Gastroesophageal sphincter (tissue), 4 donors: ENCODE measurements around the gene SLC2A13. TPM values are rescaled to one million over a fixed set of nuclear protein-coding genes. Genes with fewer than 3 reads are reported as not detected.

Experiments
- small RNA-seq, 4 donors: library from RNA; depleted of rRNA; stranded (forward); fragments of <200 nt; gene quantifications; one replicate each; pipeline ENCODE3, GENCODE V24; 2016
- total RNA-seq, 4 donors: library from RNA; depleted of rRNA; stranded (reverse); fragments of >200 nt; gene quantifications; one replicate each; pipeline ENCODE4 v1.1.0, GENCODE V29; 2016

The SLC2A13 gene
- total RNA-seq, 4 donors from 2014 or later: 20.4 to 38.3 (median 22.3) TPM

Small RNA genes within 50 kb of the gene (small RNA-seq; reads per million reads assigned to genes)
- gene RF00414: 0 reads per million in 4 donors

Other genes with a start within 250 kb of the SLC2A13 start
- gene LRRK2, start 118.9 kb upstream of the SLC2A13 start, total RNA-seq: 10 to 100 TPM; 22.7 to 35.2 (median 29.3) TPM